CD14-positive monocyte (primary cell): ENCODE data around the gene FADS3. TPM values are rescaled to one million over a fixed set of nuclear protein-coding genes. Genes with fewer than 3 reads are reported as not detected.
A peak's percentile ranks its signal among the peaks of the same experiment; 100 is the strongest.

ENCODE experiments used
- DNase-seq, 3 donors: peaks; one replicate each; pipeline ENCODE4 v3.0.0-alpha.2; 2011 to 2022
- H2AFZ ChIP-seq: 2 replicates; pipeline ENCODE4 v1.6.0; 2012; ENCODE audit warnings: mild to moderate bottlenecking, low read depth, low read length, inconsistent platforms; ENCODE audit not compliant: insufficient read depth, poor library complexity, severe bottlenecking
- H3K27ac ChIP-seq, 2 donors: 1 replicate in 1 of 2; 2 replicates in 1 of 2; pipeline ENCODE4 v1.5.1; 2012 to 2013; ENCODE audit warnings: low read length in 2 of 2, control low read depth in 1 of 2, inconsistent platforms in 1 of 2, low read depth in 1 of 2, mild to moderate bottlenecking in 1 of 2
- H3K27me3 ChIP-seq, 2 donors: one replicate each; pipeline versions ENCODE4 v1.6.0 to v1.6.1; 2011 to 2013; ENCODE audit warnings: low read length in 2 of 2; ENCODE audit not compliant: control insufficient read depth in 2 of 2, insufficient read depth in 2 of 2
- H3K36me3 ChIP-seq, 2 donors: replicated peaks in 1 of 2; 1 replicate in 1 of 2; 2 replicates in 1 of 2; pipeline versions ENCODE4 v1.5.1 to v1.6.1; 2012 to 2013; ENCODE audit warnings: low read length in 2 of 2, control low read depth in 1 of 2, inconsistent platforms in 1 of 2, mild to moderate bottlenecking in 1 of 2; ENCODE audit not compliant: insufficient read depth in 2 of 2, control insufficient read depth in 1 of 2
- H3K4me1 ChIP-seq, 2 donors: 1 replicate in 1 of 2; 2 replicates in 1 of 2; pipeline versions ENCODE4 v1.5.1 to v1.6.1; 2012 to 2013; ENCODE audit warnings: low read length in 2 of 2, control low read depth in 1 of 2, inconsistent platforms in 1 of 2, mild to moderate bottlenecking in 1 of 2, moderate library complexity in 1 of 2; ENCODE audit not compliant: insufficient read depth in 2 of 2, control insufficient read depth in 1 of 2
- H3K4me2 ChIP-seq: replicated peaks from 2 replicates; pipeline ENCODE3; 2012; ENCODE audit warnings: low read length, moderate library complexity, mild to moderate bottlenecking; ENCODE audit not compliant: poor library complexity, severe bottlenecking; ENCODE audit errors: extremely low read depth
- H3K4me3 ChIP-seq, 3 experiments: fragments of 200-600 bp in 1 of 3; sonication (generic) in 1 of 3; replicated peaks in 1 of 3; 1 replicate in 2 of 3; 2 replicates in 1 of 3; pipeline ENCODE4 v1.5.1; 2011 to 2013; ENCODE audit warnings: low read length in 3 of 3, mild to moderate bottlenecking in 3 of 3, control low read depth in 2 of 3, low read depth in 2 of 3, inconsistent platforms in 1 of 3, moderate library complexity in 1 of 3
- H3K79me2 ChIP-seq: 2 replicates; pipeline ENCODE4 v1.6.0; 2012; ENCODE audit warnings: mild to moderate bottlenecking, control low read depth, inconsistent platforms, low read length, moderate library complexity; ENCODE audit not compliant: insufficient read depth
- H3K9ac ChIP-seq: 2 replicates; pipeline ENCODE4 v1.6.0; 2017; ENCODE audit warnings: low read length, mild to moderate bottlenecking; ENCODE audit not compliant: insufficient read depth, poor library complexity, severe bottlenecking
- H3K9me3 ChIP-seq, 2 donors: replicated peaks in 1 of 2; 1 replicate in 1 of 2; 2 replicates in 1 of 2; pipeline versions ENCODE4 v1.5.1 to v1.6.1; 2012 to 2013; ENCODE audit warnings: low read length in 2 of 2, control low read depth in 1 of 2; ENCODE audit not compliant: control insufficient read depth in 1 of 2, insufficient read depth in 1 of 2
- H4K20me1 ChIP-seq: 2 replicates; pipeline ENCODE4 v1.6.0; 2012; ENCODE audit warnings: mild to moderate bottlenecking, low read length, control low read depth, moderate library complexity; ENCODE audit not compliant: insufficient read depth
- H3K27ac Mint-ChIP-seq, 7 donors: one replicate each; pipeline ENCODE4 v1.8.0; 2020; ENCODE audit warnings: mild to moderate bottlenecking in 7 of 7, mixed read lengths in 7 of 7, moderate library complexity in 6 of 7, inconsistent platforms in 2 of 7
- H3K27me3 Mint-ChIP-seq, 3 donors: one replicate each; pipeline ENCODE4 v1.8.0; 2021 to 2022; ENCODE audit warnings: low read depth in 3 of 3, mild to moderate bottlenecking in 3 of 3, mixed read lengths in 3 of 3, moderate library complexity in 3 of 3, inconsistent platforms in 1 of 3
- H3K36me3 Mint-ChIP-seq, 2 donors: one replicate each; pipeline ENCODE4 v1.8.0; 2020; ENCODE audit warnings: mixed read lengths in 2 of 2, inconsistent platforms in 1 of 2, mild to moderate bottlenecking in 1 of 2
- H3K4me1 Mint-ChIP-seq: one replicate; pipeline ENCODE4 v1.8.0; 2020; ENCODE audit warnings: mild to moderate bottlenecking, mixed read lengths
- H3K4me3 Mint-ChIP-seq, 2 donors: one replicate each; pipeline ENCODE4 v1.8.0; 2020; ENCODE audit warnings: mild to moderate bottlenecking in 2 of 2, mixed read lengths in 2 of 2, moderate library complexity in 1 of 2
- H3K9me3 Mint-ChIP-seq, 7 donors: one replicate each; pipeline ENCODE4 v1.8.0; 2020 to 2022; ENCODE audit warnings: mixed read lengths in 7 of 7, mild to moderate bottlenecking in 6 of 7, moderate library complexity in 6 of 7, inconsistent platforms in 2 of 7
- CTCF ChIP-seq: fragments of 200-600 bp; IDR thresholded peaks from one replicate; pipeline ENCODE4 v1.8.0; 2022; ENCODE audit warnings: antibody characterized with exemption, mild to moderate bottlenecking
- WGBS: methylation state at CpG from one replicate; pipeline ENCODE4 v1.1.5; 2013; ENCODE audit warnings: missing lambda C conversion rate; ENCODE audit not compliant: insufficient coverage; 5-methylcytosine and 5-hydroxymethylcytosine counted together
- intact Hi-C, 2 donors: fragments of 100-400 bp; cut with micrococcal nuclease; formaldehyde crosslinking; loops; one replicate each; pipeline versions ENCODE4 v1.15.0 to v1.15.1; 2023
- polyA plus RNA-seq, 3 donors: library from polyadenylated mRNA; depleted of rRNA in 1 of 3; unstranded in 2 of 3; stranded (reverse) in 1 of 3; fragments of 300-500 nt in 2 of 3; fragments of >200 nt in 1 of 3; fragmentation: Illumina TruSeq in 2 of 3; gene quantifications; 1 replicate in 2 of 3; 2 replicates in 1 of 3; pipeline ENCODE4 v1.2.3, GENCODE V29; 2012 to 2021

The FADS3 gene
- polyA plus RNA-seq, 3 donors = 2.5 to 6.8 (median 5.8) TPM

- Histone ChIP-seq H3K4me3 (no peak overlapping the region), H3K27me3 (no peaks in the 10 kb centered on the region), H3K9ac (no peak overlapping the region), H3K27ac (no peak overlapping the region), H3K9me3 (no peaks in the 10 kb centered on the region), H3K4me2 (no peak overlapping the region), H3K79me2 (no peaks in the 10 kb centered on the region), H2AFZ (no peak overlapping the region), H3K36me3 (peaks cover 12 to 37% of the 10 kb centered on the region in 2 donors), H3K4me1 (peaks cover 25% of the 10 kb centered on the region in 2 donors), H4K20me1 (no peaks in the 10 kb centered on the region)
- WGBS = 100% methylated on average over 4 of the region's 10 CpGs
- Mint-ChIP-seq H3K27me3 (peaks cover 0 to 3% (median 2%) of the 10 kb centered on the region in 3 donors), H3K27ac (peak overlapping the region in 4 of 7 donors; percentile 1 to 54 (median 23)), H3K4me3 (no peak overlapping the region), H3K9me3 (peaks cover 0 to 2% (median 0%) of the 10 kb centered on the region in 7 donors), H3K4me1 (peaks cover 28% of the 10 kb centered on the region), H3K36me3 (peaks cover 29 to 61% of the 10 kb centered on the region in 2 donors)
- no peak for TF ChIP-seq CTCF
- intact Hi-C loops = no loop called here
- DNase-seq = no peak
These were observed 52.4 kb downstream of the FADS3 start for GRCh38 chr11:61838921-61839320.

- peaks cover 29 to 57% of the 10 kb centered on the region in 2 donors for H3K36me3 Mint-ChIP-seq
These were observed 52.8 kb downstream of the FADS3 start for GRCh38 chr11:61838501-61838900.

More at GRCh38 chr11:61838501-61838900, 52.8 kb downstream of the FADS3 start:
- Histone ChIP-seq H3K79me2 (peaks cover 4% of the 10 kb centered on the region), H3K27me3 (no peaks in the 10 kb centered on the region), H4K20me1 (no peaks in the 10 kb centered on the region), H3K27ac (no peak overlapping the region), H3K4me1 (peaks cover 26 to 29% of the 10 kb centered on the region in 2 donors), H3K9me3 (no peaks in the 10 kb centered on the region), H3K4me2 (no peak overlapping the region), H3K9ac (no peak overlapping the region), H3K36me3 (peaks cover 12 to 37% of the 10 kb centered on the region in 2 donors), H3K4me3 (no peak overlapping the region), H2AFZ (no peak overlapping the region)
- Mint-ChIP-seq H3K4me1 (peaks cover 31% of the 10 kb centered on the region), H3K27me3 (peaks cover 0 to 3% (median 2%) of the 10 kb centered on the region in 3 donors), H3K9me3 (peaks cover 0 to 2% (median 0%) of the 10 kb centered on the region in 7 donors), H3K4me3 (no peak overlapping the region), H3K27ac (peak overlapping the region in 3 of 7 donors; percentile 1 to 54 (median 3))
- intact Hi-C loops = no loop called here
- TF ChIP-seq CTCF = no peak
- DNase-seq = no peak
- WGBS = 100% methylated on average over 5 of the region's 5 CpGs
